Stomach (tissue), 4 donors: ENCODE measurements around the gene ISCA1.

Experiments
- EP300 ChIP-seq: sonication (generic); formaldehyde crosslinking; IDR thresholded peaks from one replicate; pipeline ENCODE4 v1.6.1; 2017; ENCODE audit warnings: antibody characterized with exemption
- POLR2A ChIP-seq, 4 donors: fragments of 450-650 bp; IDR thresholded peaks; one replicate each; pipeline ENCODE4 v1.6.1; 2016; ENCODE audit warnings: antibody characterized with exemption in 4 of 4, control low read depth in 2 of 4, mild to moderate bottlenecking in 1 of 4, moderate library complexity in 1 of 4
- POLR2AphosphoS5 ChIP-seq, 3 donors: sonication (generic); formaldehyde crosslinking; IDR thresholded peaks; one replicate each; pipeline ENCODE4 v1.6.1; 2016; ENCODE audit warnings: antibody characterized with exemption in 3 of 3
- TF ChIP-seq, protein P1 (sequence below), 7 experiments: fragments of 450-650 bp in 4 of 7; fragments of 200-600 bp in 3 of 7; sonication (generic) in 3 of 7; IDR thresholded peaks; one replicate each; pipeline ENCODE4 v1.5.1; 2016 to 2019; ENCODE audit warnings: antibody characterized with exemption in 7 of 7, control low read depth in 2 of 7, mild to moderate bottlenecking in 1 of 7

DNA sequence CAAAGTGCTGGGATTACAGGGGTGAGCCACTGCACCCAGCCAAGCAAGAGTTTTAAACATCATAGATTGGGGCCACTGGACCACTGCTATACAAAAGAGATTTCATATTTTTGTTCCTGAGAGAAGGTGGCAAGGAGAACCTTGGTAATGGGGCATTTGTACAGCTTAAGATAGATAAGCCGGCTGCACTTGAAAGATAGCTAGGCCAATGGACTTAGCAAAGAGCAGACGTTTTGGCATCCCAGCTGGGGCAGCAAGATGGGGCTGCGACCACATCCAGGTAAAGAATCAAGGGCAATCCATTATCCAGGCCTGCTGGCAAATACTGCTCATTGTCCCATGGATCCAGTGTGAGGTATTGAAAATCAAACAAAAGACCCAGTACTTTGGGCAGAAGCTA is 3.9 kb upstream of the ISCA1 start:
- no peak for TF ChIP-seq EP300
- TF ChIP-seq, protein P1, sequence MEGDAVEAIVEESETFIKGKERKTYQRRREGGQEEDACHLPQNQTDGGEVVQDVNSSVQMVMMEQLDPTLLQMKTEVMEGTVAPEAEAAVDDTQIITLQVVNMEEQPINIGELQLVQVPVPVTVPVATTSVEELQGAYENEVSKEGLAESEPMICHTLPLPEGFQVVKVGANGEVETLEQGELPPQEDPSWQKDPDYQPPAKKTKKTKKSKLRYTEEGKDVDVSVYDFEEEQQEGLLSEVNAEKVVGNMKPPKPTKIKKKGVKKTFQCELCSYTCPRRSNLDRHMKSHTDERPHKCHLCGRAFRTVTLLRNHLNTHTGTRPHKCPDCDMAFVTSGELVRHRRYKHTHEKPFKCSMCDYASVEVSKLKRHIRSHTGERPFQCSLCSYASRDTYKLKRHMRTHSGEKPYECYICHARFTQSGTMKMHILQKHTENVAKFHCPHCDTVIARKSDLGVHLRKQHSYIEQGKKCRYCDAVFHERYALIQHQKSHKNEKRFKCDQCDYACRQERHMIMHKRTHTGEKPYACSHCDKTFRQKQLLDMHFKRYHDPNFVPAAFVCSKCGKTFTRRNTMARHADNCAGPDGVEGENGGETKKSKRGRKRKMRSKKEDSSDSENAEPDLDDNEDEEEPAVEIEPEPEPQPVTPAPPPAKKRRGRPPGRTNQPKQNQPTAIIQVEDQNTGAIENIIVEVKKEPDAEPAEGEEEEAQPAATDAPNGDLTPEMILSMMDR (IDR thresholded peaks at IDR 0.05) = no peak
- TF ChIP-seq POLR2A (IDR thresholded peaks at IDR 0.05) = no peak
- no peak for TF ChIP-seq POLR2AphosphoS5 (IDR thresholded peaks at IDR 0.05)
